Activated CD4-positive, alpha-beta T cell treated with anti-CD3 and anti-CD28 coated beads for 36 hours (primary cell): ENCODE results near the gene POLDIP3. TPM values are rescaled to one million over a fixed set of nuclear protein-coding genes. Genes with fewer than 3 reads are reported as not detected.
"Not testable (repeated sequence)": the region's sequence is repeated elsewhere in the genome, so short reads cannot be mapped to it uniquely, and the experiment has no call there.

Source experiments
- ATAC-seq: fragments of 200-7000 bp; cut with Tn5 transposase; one replicate; pipeline ENCODE4 v1.10.0; 2021; ENCODE audit warnings: mild to moderate bottlenecking, moderate library complexity
- CTCF ChIA-PET: fragments of 350-600 bp; sonication (Branson Sonifier 250); formaldehyde crosslinking; loops from one replicate; lab custom pipeline; 2021; ENCODE audit warnings: antibody characterized with exemption; lab: Charles Lee
- POLR2A ChIA-PET: fragments of 350-600 bp; sonication (Branson Sonifier 250); formaldehyde crosslinking; loops from one replicate; lab custom pipeline; 2021; ENCODE audit warnings: antibody characterized with exemption, inconsistent platforms; lab: Charles Lee
- DNase-seq: peaks from one replicate; pipeline ENCODE4 v3.0.0-alpha.2; 2020
- H3K27ac Mint-ChIP-seq: one replicate; pipeline ENCODE4 v1.8.0; 2021; ENCODE audit warnings: mixed read lengths
- H3K27me3 Mint-ChIP-seq: one replicate; pipeline ENCODE4 v1.8.0; 2021; ENCODE audit warnings: mixed read lengths
- H3K36me3 Mint-ChIP-seq: one replicate; pipeline ENCODE4 v1.8.0; 2021; ENCODE audit warnings: low read depth, mixed read lengths
- H3K4me1 Mint-ChIP-seq: one replicate; pipeline ENCODE4 v1.8.0; 2021; ENCODE audit warnings: mixed read lengths
- H3K4me3 Mint-ChIP-seq: one replicate; pipeline ENCODE4 v1.8.0; 2021; ENCODE audit warnings: mild to moderate bottlenecking, moderate library complexity, mixed read lengths
- H3K9me3 Mint-ChIP-seq: one replicate; pipeline ENCODE4 v1.8.0; 2021; ENCODE audit warnings: low read depth, mixed read lengths
- intact Hi-C, 2 experiments: fragments of 100-400 bp; cut with DNase I in 1 of 2; cut with micrococcal nuclease in 1 of 2; formaldehyde crosslinking; loops; one replicate each; pipeline versions ENCODE4 v1.14.2 to v1.15.1; 2022 to 2024; cut with DNase I, micrococcal nuclease
- total RNA-seq, 2 experiments: library from RNA; stranded (reverse); gene quantifications; one replicate each; pipeline ENCODE4 v1.2.3, GENCODE V29; 2021

The POLDIP3 gene
- total RNA-seq, 2 experiments from 2014 or later: 77.6 to 88.6 TPM

- Mint-ChIP-seq H3K4me3 (no peak overlapping the region), H3K9me3 (no peaks in the 10 kb centered on the region), H3K27me3 (no peaks in the 10 kb centered on the region), H3K4me1 (peaks cover 6% of the 10 kb centered on the region), H3K27ac (no peak overlapping the region), H3K36me3 (peaks cover 46% of the 10 kb centered on the region)
- CTCF ChIA-PET: no interaction called here
- DNase-seq: no peak
- intact Hi-C loops: loop anchor here in 1 of 2 experiments (1.0 kb wide), 1 partner anchor 28 kb away; the partner anchor contains the start of gene POLDIP3
- POLR2A ChIA-PET: no interaction called here
- no peak for ATAC-seq
Measured at GRCh38 chr22:42586381-42586780, 28.3 kb downstream of the POLDIP3 start.

DNA sequence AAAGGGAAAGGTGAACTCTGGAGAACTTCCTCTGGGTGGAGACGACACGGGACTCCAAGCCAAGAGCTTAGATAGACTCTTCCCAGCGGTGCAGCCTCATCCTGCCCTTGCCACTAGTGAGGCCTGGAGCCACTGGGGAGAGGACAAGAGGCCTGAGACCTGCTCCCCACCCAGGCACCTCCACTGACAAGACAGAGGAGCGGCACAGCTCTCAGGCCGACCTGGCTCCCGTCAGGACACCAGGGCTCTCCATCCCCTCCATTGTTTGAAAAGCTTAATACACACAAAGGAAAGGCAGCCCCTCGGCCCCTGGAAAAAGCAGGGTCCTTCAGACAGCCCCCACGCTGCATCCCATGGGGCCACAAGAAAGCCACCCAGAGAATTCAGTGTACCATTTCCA, 29.6 kb downstream of the POLDIP3 start:
- H3K36me3 Mint-ChIP-seq: peaks cover 51% of the 10 kb centered on the region
- H3K4me3 Mint-ChIP-seq: no peak overlapping the region
- intact Hi-C loops: no loop called here
- H3K9me3 Mint-ChIP-seq: no peaks in the 10 kb centered on the region
- no peak for DNase-seq
- ChIA-PET CTCF (interaction anchor here (0.8 to 1.9 kb wide), 3 partner anchors 14 to 29 kb away, joined by 3 to 7 read pairs (median 3); no protein-coding TSS in a partner anchor), POLR2A (interaction anchor here (2.7 kb wide), 1 partner anchor 30 kb away, joined by 8 read pairs; the partner anchor contains the start of gene POLDIP3)
- no peaks in the 10 kb centered on the region for H3K27me3 Mint-ChIP-seq
- no peak overlapping the region for H3K27ac Mint-ChIP-seq
- H3K4me1 Mint-ChIP-seq: peaks cover 7% of the 10 kb centered on the region
- no peak for ATAC-seq

DNA sequence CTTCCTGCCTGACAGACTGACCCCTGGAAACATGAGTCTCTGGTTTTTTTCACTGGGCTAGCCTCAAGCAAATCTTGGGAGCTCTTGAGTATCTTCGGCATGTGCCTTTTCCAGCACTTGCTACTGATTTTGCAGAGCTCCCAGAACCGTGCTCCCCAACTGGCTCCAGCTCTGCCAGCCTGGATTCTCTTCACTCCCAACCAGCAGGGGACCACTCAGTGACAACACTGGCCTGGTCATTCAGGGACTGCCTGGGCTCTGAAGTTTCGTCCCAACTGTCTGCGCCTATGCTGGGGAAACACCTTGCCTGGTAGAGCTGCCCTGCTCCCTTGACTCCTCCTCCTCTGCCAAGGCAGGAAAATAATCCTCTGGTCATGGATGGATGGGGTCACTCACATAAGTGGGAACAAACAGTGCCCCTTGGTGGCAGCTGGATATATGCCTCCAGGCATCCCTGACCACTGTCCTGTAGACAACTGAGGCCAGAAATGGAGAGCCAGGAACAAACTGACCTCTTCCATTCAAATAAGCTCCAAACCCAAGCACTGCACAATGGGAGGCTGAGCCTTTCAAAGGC, 30.2 kb downstream of the POLDIP3 start:
- POLR2A ChIA-PET: interaction anchor here (2.7 kb wide), 1 partner anchor 31 kb away, joined by 8 read pairs; the partner anchor contains the start of gene POLDIP3
- CTCF ChIA-PET: interaction anchor here (0.8 to 1.9 kb wide), 3 partner anchors 15 to 29 kb away, joined by 3 to 7 read pairs (median 3); no protein-coding TSS in a partner anchor
- H3K4me1 Mint-ChIP-seq: peaks cover 9% of the 10 kb centered on the region
- H3K4me3 Mint-ChIP-seq: no peak overlapping the region
- no peak for DNase-seq
- ATAC-seq: no peak
- peaks cover 48% of the 10 kb centered on the region for H3K36me3 Mint-ChIP-seq
- H3K9me3 Mint-ChIP-seq: no peaks in the 10 kb centered on the region
- intact Hi-C loops: no loop called here
- no peak overlapping the region for H3K27ac Mint-ChIP-seq
- no peaks in the 10 kb centered on the region for H3K27me3 Mint-ChIP-seq

DNA sequence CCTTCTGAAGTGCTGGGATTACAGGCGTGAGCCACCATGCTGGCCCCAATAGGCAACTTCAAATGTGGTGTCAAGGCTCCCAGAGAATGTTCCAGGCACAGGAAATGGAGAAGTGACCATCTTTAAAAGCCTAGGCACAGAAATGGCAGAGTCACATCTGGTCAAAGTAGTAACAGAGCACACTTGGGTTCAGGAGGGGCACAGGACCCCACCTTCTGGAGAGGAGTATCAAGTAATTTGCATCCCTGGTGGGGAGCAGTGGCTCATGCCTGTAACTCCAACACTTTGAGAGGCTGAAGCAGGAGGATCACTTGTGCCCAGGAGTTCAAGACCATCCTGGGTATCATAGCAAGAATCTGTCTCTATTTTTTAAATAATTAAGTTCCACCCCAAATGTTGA, 31.7 kb downstream of the POLDIP3 start:
- CTCF ChIA-PET: no interaction called here
- Mint-ChIP-seq H3K9me3 (no peaks in the 10 kb centered on the region), H3K27me3 (no peaks in the 10 kb centered on the region), H3K4me1 (peaks cover 9% of the 10 kb centered on the region), H3K36me3 (peaks cover 54% of the 10 kb centered on the region), H3K4me3 (no peak overlapping the region), H3K27ac (no peak overlapping the region)
- intact Hi-C loops: loop anchor here in 1 of 2 experiments (1.0 to 2.0 kb wide), 4 partner anchors 30 to 66 kb away; partner anchors contain the start of genes CYB5R3, POLDIP3 and SERHL2
- POLR2A ChIA-PET: interaction anchor here (3.3 kb wide), 1 partner anchor 33 kb away, joined by 13 read pairs; no protein-coding TSS in a partner anchor
- no peak for ATAC-seq
- DNase-seq: no peak

GRCh38 chr22:42581762-42582716, 32.6 kb downstream of the POLDIP3 start:
- intact Hi-C loops: loop anchor here in 1 of 2 experiments (1.0 to 2.0 kb wide), 4 partner anchors 29 to 67 kb away; partner anchors contain the start of genes CYB5R3, POLDIP3 and SERHL2
- peaks cover 53% of the 10 kb centered on the region for H3K36me3 Mint-ChIP-seq

DNA sequence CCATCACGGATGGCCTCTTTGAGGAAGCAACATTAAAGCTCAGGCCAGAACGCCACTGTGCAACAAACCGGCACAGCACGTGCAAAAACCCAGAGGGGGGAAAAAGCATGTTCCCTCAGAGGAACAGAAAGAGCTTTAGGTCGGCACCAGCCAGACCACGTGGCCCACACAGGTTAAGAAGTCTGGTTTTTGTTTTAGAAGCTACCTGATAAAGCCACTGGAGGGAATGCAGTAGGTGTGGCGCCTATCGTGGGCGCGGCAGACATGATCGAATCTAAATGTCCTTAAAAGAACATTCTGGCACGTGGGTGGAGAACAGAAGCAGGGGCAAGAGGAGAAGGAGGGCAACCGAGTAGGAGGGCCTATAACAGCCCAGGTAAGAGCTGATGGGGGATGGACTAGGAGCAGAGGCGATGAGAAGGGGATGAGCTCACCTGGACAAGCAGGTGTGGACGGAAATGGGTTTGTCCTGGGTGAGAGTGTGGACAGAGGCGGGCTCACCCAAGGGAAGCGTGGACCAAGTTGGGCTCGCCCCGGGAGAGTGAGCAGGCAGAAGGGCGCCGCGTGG, 33.4 kb downstream of the POLDIP3 start:
- DNase-seq, H3K27me3 Mint-ChIP-seq, CTCF ChIA-PET, H3K4me1 Mint-ChIP-seq, intact Hi-C loops, H3K9me3 Mint-ChIP-seq: not testable (repeated sequence)
- peak overlapping the region; percentile 94 for H3K4me3 Mint-ChIP-seq
- peak overlapping the region; percentile 92 for H3K27ac Mint-ChIP-seq
- H3K36me3 Mint-ChIP-seq: peaks cover 47% of the 10 kb centered on the region
- POLR2A ChIA-PET: interaction anchor here (0.9 to 3.3 kb wide), 5 partner anchors 12 to 34 kb away, joined by 3 to 13 read pairs (median 4); partner anchors contain the start of gene POLDIP3
- peak; percentile 13 for ATAC-seq

More at GRCh38 chr22:42581762-42582716, 32.6 kb downstream of the POLDIP3 start:
- CTCF ChIA-PET: no interaction called here
- Mint-ChIP-seq H3K27ac (peak overlapping the region; percentile 87), H3K4me1 (peaks cover 9% of the 10 kb centered on the region), H3K27me3 (no peaks in the 10 kb centered on the region), H3K9me3 (no peaks in the 10 kb centered on the region), H3K4me3 (peak overlapping the region; percentile 94)
- peak; percentile 94 for DNase-seq
- POLR2A ChIA-PET: interaction anchor here (0.6 to 3.3 kb wide), 7 partner anchors 13 to 466 kb away, joined by 3 to 13 read pairs (median 4); partner anchors contain the start of gene POLDIP3
- ATAC-seq: peak; percentile 88

DNA sequence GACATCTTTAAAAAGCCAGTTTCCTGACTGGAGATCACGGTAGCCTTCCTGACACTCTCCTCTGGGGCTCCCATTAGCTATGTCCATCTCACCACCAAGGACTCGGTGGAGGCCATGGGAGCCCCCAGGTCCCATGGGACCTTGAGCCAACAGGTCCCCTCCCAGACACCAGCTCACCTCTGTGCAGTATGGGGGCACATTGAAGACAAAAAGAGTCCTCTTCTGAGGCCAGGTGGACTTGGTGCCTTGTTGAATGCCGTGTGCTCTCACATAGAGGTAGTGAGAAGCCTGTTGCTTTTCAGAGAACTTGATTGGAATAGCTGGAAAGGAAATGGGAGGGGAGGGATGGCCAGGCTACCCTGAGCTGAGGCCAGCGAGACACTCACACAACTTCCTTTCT, 34.6 kb downstream of the POLDIP3 start:
- intact Hi-C loops, H3K4me1 Mint-ChIP-seq, ATAC-seq, CTCF ChIA-PET, DNase-seq, H3K9me3 Mint-ChIP-seq, H3K27me3 Mint-ChIP-seq, H3K27ac Mint-ChIP-seq: not testable (repeated sequence)
- Mint-ChIP-seq H3K4me3 (peak overlapping the region; percentile 40), H3K36me3 (peaks cover 41% of the 10 kb centered on the region)
- POLR2A ChIA-PET: interaction anchor here (3.3 kb wide), 1 partner anchor 36 kb away, joined by 13 read pairs; no protein-coding TSS in a partner anchor

- DNase-seq (no peak), ATAC-seq (no peak)
- H3K4me3 Mint-ChIP-seq: no peak overlapping the region
- H3K9me3 Mint-ChIP-seq: no peaks in the 10 kb centered on the region
- no peak overlapping the region for H3K27ac Mint-ChIP-seq
- H3K27me3 Mint-ChIP-seq: no peaks in the 10 kb centered on the region
- POLR2A ChIA-PET: interaction anchor here (0.6 kb wide), 1 partner anchor 38 kb away, joined by 3 read pairs; no protein-coding TSS in a partner anchor
- H3K4me1 Mint-ChIP-seq: peaks cover 9% of the 10 kb centered on the region
- intact Hi-C loops: no loop called here
- H3K36me3 Mint-ChIP-seq: peaks cover 35% of the 10 kb centered on the region
- CTCF ChIA-PET: interaction anchor here (1.2 kb wide), 1 partner anchor 31 kb away, joined by 3 read pairs; no protein-coding TSS in a partner anchor
Measured at GRCh38 chr22:42577623-42578240, 37.0 kb downstream of the POLDIP3 start.

GRCh38 chr22:42577141-42577540, 37.5 kb downstream of the POLDIP3 start:
- DNase-seq, H3K27me3 Mint-ChIP-seq, H3K4me1 Mint-ChIP-seq, CTCF ChIA-PET, intact Hi-C loops, H3K27ac Mint-ChIP-seq, H3K9me3 Mint-ChIP-seq, ATAC-seq, H3K4me3 Mint-ChIP-seq: not testable (repeated sequence)
- H3K36me3 Mint-ChIP-seq: peaks cover 34% of the 10 kb centered on the region
- POLR2A ChIA-PET: interaction anchor here (0.6 kb wide), 1 partner anchor 37 kb away, joined by 3 read pairs; no protein-coding TSS in a partner anchor

GRCh38 chr22:42575996-42576574, 38.6 kb downstream of the POLDIP3 start:
- POLR2A ChIA-PET: interaction anchor here (0.6 kb wide), 1 partner anchor 60 kb away, joined by 3 read pairs; no protein-coding TSS in a partner anchor
- ATAC-seq, CTCF ChIA-PET, H3K27ac Mint-ChIP-seq, H3K9me3 Mint-ChIP-seq, intact Hi-C loops, H3K27me3 Mint-ChIP-seq, H3K4me1 Mint-ChIP-seq, H3K4me3 Mint-ChIP-seq, DNase-seq: not testable (repeated sequence)
- H3K36me3 Mint-ChIP-seq: peaks cover 38% of the 10 kb centered on the region
